DMS53 treated with DMSO at 0.1 percent for 48 hours (cell line): ENCODE measurements around the gene ARHGAP4.
A peak's percentile ranks its signal among the peaks of the same experiment; 100 is the strongest.

Experiments used
- DNase-seq: peaks from one replicate; lab custom pipeline; 2025; ENCODE audit not compliant: unreplicated experiment; lab: John Stamatoyannopoulos, UW

The ARHGAP4 gene

DNA sequence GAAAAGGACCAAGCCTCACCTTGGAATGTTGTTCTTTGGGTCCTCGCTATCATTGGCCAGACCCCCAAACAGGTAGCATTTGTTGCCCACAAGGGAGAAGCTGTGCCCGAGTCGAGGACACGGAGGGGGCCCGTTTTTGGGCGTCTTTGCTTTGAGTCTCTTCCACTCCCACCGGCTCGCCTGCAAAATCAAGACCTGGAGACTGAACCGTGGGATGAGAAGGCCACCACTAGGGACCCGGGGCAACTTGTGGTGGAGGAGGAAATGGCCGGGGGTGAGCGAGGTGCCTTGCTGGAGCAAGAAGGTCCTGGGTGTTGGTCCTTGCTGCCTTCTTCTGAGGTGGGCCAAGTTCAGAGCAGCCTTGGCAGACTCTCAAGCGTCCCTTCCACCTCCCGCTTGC, 38.0 kb upstream of the ARHGAP4 start:
- DNase-seq, result no peak

DNA sequence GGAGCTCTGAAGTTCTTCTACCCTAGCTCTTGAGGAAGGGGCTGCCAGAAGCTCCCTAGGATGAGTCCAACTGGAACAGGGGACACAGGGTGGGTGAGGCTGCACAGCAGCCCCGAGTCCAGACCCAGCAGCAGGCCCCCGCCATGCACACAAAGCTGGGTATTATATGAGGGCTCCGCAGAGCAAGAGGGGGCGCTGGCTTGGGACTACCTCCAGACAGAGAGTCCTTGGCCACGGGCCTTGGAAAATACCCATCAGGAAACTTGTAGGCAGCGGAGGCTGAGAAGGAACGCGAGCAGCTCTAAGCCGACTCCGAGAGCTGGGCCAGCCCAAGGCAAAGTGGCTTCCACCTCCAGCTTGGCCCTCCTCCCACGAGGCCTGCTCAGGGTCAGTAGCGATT, 37.5 kb upstream of the ARHGAP4 start:
- no peak for DNase-seq

DNA sequence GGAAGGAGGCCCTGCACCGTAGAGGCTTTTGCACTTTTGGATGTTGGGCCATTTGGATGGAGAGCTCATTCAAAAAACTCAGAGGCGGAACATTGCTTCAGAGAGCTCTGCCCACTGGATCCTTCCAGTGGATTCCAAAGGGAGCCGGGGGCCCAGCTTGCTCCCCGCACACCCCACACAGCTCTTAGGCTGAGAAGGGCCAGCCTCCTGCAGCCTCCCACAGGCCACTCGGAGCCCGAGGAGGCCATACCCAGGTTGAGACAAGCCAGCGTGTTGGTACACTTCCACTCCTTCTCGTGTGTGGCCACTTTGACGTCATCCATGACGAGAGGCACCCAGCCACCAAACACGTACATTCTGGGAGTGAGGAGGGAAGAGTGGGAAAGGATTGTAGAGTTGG, 35.2 kb upstream of the ARHGAP4 start:
- DNase-seq, result no peak

DNA sequence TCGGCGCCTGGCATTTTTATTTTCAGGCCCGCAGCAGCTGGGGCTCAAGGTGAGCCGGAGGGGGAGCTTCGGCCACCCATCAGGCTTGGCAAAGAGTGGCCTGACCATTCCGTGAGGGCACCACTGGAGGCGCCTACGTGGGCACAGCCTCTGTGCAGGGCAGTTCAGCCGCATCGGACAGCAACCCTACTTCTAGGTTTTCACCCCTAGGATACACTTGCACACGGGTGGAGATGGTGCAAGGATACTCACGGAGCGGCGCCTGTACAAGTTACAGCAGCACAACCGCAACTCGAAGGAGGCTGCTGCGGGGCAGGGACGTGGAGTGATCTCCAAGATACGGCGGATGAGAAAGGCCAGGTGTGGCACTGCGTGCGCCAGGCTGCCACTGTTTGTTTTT, 34.7 kb upstream of the ARHGAP4 start:
- DNase-seq, result no peak

DNA sequence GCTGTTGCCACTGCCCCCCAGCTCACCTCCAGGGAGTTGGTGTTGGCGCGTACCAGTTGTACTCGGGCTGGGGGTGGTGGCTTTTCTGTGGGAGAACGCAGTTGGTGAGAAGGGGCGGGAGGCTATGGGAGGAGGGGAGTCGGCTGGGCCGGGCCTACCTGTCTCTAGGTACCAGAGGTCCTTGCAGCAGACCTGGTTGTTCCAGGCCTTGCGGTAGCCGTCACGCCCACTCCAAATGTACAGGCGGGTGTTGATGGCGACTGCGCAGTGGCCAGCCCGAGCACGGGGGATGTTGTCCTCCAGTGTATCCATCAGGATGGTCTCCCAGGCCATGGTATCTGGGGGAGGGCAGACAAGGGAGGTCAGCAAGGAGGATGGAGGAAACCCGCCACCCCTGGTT, 34.0 kb upstream of the ARHGAP4 start:
- no peak for DNase-seq

DNA sequence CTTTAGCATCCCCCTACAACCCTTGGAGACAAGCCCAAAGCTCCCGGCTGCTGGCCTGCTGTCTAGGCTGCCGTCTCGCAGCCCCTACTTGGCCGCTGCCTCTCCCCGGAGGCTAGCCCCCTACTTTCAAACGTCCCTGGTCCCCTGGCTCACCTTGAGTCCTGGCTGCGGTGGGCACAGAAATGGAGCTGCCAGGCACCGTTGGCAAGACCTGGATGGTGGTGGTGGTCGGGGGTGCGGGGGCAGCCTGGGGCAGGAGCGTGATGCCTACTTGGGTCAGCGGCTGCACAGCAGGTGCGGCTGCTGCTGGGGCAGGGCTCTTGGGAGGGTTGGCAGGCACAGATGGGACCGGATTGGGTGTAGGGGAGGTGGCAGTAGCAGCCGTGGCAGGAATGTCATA, 33.6 kb upstream of the ARHGAP4 start:
- no peak for DNase-seq

DNA sequence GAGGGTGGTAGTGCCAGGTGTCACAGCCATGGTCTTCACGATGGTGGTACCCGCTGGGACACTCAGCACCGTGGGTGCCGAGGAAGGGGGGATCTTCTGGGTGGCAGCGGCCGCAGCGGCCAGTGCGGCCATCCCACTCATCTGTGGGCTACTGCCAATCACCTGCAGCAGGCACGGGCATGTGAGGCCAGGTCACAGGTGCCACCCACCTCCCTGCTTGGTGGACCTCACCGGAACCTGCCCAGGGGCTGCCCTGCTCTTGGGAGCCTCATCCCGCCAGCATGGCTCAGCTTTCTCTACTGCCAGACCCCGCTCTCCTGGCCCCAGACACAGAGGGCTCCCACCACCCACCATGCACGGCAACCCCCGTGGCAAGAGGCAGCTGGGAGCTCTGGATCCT, 32.5 kb upstream of the ARHGAP4 start:
- DNase-seq, result no peak

DNA sequence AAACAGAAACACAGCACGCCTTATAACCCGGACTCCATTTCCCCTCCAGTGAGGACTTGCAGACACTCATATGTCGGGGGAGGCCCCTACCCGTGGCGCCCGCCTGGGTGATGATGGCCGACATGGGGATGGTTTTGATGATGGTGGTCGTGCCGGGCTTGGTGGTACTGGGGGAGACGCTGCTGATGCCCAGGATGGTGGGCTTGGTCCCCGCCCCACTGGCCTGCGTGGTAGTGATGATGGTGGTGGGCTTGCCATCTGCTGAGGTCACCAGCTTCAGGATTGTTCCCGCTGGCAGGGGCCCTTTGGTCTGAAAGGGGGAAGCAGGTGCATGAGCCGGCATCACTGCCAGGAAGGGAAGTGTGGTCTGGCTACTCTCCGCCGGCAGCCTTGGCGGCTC, 31.2 kb upstream of the ARHGAP4 start:
- no peak for DNase-seq

DNA sequence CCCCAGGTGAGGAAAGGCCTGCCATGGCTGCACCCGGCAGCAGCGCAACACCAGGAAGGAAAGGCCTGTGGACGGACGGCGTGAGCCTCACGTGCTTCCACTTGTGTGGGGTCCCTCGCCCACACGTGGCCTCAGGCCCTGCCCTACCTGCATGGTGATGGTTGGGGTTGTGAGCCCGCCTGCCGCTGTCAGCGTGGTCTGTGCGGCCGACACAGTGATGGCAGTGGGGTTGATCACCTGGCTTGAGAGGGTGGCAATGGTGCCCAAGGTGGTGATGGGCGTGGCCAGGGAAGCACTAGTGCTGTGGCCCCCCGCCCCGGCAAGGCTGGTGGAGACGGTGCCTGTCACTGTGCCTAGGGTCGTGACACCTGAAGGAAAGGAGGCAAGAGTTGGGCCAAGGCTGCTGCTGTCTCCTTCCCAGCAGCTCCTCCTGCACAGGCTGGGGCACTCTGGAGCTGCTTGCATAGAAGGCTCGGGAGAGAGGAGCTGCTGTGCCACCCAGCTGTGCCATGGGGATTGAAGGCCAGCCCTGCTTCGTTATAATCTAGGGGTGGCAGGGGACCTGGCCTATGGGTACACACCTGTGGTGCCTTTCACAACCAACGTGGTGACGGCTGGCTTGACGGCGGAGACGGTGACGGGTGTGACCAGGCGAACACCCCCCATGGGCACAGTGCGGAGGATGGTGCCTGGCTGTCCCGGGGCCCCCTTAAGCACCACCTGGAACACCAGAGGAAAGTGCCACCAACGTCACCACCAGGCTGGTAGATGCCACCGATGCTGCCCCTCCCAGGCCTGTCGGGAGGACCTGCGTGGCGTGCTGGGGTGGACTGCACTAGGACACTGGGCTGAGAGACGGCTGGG, 30.2 kb upstream of the ARHGAP4 start:
- DNase-seq, result no peak

DNA sequence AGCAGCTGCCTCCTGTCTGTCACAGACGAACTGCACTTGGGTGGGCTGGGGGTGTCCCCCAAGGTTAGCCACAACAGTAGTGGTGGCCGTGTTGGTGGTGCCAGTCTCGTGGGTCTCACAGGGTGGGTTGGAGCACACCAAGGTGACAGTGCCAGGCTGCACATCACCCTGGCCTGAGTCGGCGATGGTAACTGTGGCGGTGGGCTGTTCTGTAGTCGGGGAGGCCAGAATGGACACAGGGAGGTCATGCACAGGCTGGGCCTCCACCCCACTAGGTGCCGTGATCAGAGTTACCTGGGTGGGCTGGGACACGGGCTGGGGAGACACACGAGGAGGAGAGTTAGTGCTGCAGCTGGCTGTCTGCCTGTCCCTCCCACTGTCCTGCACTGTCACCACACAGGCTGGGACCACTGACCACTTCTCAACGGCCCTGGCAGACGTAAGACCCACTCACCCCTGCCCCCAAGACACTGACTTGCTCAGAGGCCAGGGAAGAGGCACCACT, 29.2 kb upstream of the ARHGAP4 start:
- DNase-seq, result no peak

DNA sequence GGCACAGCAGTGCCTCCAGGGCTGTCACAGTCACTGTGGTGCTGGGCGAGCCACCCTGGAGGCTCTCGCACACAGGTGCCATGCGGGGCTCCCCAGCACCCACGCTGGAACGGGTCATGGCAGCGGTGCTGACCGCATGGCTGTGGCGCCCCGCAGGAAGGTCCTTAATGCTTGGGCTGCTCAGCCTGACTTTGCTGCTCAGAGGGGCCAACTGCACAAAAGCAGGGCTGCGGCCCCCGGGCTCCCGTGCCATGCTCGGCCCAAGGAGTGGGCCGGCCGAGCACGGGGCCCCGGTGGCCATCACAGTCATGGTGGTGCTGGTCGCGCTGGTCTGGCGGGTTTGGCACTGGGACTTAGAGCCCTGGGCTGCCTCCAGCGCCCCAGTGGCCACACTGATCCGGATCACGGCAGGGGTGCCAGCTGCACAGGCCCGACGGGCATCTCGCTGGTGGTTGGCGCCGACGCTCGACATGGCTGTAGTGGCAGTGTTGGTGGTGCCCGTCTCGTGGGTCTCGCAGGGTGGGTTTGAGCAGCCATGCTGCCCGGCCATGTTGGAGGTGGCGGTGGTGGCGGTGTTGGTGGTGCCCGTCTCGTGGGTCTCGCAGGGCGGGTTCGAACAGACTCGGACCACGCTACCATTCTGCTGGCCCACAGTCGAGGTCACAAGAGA, 28.6 kb upstream of the ARHGAP4 start:
- DNase-seq, result no peak

DNA sequence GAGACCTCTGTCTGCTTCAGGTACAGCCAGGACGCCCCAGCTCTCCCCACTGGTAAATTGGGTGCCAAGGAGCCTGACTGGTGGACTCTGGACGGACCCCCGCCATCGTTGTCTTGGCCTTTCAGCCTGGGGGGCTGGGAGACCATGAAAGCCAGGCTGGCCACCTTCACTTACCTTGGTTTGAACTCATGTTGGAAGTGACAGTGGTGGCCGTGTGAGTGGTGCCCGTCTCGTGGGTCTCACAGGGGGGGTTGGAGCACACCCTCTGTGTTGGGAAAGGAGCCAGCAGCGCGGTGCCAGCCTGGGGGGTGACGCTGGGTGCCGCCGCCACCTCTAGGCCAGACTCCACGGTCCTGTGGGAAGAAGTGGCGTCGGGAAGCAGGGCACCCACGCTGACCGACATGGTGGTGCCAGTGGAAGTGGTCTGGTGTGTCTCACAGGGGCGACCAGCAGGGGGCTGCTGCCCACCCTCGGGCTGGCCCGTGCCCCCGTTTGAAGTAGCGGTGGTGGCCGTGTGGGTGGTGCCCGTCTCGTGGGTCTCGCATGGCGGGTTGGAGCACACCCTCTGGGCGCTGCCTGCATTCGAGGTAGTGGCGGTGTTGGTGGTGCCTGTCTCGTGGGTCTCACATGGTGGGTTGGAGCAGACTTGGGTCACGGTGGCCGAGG, 28.0 kb upstream of the ARHGAP4 start:
- no peak for DNase-seq

DNA sequence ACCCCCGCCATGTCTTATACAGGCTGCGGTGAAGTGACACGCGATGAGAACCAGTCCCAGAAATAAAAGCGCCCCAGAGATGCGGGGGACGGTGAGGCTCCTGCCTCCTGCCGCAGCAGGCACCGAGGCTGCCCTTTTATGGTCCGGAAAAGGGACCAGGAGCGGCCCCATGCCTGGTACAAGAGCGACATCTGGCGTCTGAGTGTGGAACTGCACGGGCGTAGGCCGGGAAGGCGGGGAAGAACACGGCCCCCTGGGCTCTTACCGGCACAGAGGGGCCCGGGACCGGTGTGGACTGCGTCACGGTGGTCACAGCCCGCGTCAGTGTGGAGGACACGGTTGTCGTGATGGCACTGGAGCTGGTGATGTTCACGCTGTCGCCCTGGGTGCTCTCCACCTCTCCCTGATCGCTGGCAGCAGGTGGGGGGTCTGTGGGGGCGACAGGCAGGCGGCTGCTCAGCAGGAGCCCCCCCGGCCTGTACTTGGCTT, 27.3 kb upstream of the ARHGAP4 start:
- DNase-seq, result no peak

DNA sequence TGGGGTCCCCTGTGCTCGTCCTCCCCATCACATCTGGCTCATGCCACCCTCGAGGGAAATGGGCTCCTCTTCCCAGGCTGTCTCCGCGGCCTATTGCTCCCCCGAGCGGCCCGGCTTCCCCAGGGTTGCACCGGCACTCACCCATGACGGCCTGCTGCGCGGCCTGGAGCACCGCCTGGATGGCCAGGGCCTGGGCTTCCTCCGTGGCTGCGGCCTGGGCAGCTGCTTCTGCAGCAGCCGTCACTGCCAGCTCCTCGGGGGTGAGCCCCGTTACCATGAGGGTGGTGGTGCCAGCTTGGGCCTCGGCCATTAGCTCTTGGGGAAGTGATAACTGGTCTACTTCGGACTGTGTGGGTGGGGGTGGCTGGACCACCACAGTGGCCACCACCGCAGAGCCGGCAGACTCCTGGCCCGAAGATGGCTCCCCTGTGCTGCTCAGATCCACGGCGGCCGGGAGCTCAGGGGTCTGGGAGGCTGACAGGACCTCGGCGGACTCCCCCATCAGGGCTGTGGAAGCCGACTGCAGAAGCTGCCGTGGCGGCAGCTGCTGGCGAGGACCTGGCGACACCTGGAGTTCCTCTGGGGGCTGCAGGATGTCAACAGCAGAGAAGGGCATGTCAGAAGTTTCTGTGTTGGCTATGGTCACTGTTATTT, 26.4 kb upstream of the ARHGAP4 start:
- no peak for DNase-seq

DNA sequence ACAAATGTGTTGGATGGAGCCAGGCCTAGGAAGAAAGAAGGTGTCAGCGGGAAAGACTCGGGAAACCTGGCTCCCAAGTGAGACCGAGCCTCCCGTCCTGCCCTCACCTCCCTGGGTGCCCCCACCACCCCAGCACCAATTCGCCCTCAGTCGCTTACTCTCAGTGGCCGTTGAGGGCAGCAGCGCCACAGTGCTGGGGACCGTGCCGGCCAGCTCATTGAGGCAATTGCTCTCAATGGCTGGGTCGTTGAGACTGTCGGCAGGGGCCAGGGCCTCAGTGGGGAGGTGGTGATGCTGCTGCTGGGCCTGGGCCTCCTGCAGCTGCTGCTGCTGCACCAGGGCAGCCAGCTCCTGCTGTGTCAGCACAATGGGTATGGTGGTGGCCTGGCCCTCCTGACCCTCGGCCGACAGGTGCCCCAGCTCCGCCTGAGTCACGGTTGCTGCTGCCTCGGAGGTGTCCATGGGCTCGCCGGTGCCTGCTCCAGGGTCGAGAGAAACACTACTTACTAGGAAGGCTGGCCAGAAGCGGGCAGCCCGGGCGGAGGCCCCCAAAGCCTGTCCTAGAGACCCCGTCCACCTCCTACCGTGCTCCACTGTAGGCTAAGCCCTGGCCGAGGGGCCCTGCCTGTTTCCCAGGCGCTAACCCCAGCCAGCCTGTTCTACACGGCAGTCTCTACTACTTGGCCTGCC, 25.8 kb upstream of the ARHGAP4 start:
- DNase-seq, result no peak

DNA sequence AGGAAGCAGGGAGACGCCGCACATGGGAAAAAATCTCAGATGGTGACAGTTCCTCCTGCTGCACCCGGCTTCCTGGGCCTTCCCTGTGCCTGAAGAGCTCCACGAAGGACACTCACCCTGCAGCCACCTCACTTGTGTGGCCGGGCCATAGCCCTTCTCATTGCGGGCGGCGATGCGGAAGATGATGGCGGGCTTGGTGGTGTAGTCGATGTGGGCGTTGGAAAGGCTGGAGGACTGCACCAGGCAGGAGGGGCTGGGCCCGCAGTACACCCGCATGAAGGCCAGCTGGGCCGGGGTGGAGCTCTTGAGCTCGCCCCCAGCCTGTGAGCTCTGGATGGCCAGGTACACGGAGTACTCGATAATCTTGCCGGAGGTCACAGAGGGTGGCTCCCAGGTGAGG, 24.1 kb upstream of the ARHGAP4 start:
- no peak for DNase-seq

DNA sequence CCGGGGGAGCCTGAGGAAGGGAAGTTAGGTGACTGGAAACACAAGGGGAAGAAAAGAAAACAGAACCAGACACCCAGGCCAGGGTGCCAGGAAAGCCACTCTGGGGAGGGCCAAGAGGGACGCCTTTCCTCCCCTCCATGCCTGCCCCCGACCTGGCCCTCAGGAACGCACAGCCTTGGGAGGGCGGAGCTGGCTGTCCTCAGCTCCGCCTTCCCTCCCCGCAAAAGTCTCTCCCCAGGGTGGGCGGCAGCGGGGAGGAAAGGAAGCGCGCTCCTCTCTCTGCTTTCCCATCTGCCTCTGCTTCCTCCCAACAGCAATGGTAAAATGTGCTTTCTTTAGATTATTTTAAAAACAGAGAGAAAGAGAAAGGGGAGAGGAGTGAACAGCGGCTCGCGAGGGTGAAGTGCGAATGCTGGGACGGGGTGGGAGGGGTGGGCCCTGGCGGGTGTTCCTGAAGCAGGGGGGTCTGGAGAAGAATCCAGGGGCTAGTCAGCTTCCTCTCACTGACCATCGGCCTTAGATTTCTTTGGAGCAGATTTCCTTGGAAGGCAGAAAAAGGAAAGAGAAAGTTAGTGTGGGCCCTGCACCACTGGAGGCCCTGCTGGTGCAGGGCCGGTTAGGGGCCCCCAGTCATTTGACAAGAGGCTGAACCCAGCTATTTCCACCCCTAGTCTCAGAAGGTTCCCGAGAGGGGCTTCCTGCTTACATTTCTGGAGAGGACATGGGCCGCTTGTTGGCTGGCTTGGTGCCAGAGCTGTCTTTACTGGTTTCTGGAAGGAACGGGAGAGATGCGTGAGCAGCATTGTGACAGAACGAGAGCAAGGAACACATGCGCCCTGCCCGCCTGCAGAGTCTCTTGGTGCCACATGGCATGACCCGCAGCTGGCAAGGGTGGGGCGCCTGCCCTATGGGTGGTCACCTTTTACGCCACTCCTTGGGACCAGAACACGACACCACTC, 23.1 kb upstream of the ARHGAP4 start:
- DNase-seq, result no peak

DNA sequence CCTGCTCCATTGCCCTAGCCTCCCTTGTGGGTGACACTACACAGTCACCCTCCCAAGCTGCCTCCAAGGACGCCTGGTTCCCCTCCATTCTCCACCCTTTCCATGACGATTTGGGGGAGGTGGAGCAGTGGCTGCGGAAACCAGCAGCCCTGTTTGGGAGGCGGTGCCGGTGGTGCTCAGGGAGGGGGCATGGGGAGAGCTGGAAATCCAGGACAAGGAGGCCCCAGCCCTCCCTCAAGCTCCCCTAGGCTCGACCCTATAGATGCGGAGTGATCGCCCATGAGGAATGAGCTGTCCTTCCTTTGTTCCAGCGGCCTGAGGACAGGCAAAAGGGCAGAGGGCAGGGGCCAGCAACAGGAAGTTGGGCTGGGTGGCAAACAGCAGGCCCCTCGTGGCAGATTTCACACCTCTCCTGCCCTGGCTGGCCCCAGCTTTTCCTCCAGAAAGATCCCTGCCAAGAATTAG, 22.0 kb upstream of the ARHGAP4 start:
- DNase-seq, result no peak

DNA sequence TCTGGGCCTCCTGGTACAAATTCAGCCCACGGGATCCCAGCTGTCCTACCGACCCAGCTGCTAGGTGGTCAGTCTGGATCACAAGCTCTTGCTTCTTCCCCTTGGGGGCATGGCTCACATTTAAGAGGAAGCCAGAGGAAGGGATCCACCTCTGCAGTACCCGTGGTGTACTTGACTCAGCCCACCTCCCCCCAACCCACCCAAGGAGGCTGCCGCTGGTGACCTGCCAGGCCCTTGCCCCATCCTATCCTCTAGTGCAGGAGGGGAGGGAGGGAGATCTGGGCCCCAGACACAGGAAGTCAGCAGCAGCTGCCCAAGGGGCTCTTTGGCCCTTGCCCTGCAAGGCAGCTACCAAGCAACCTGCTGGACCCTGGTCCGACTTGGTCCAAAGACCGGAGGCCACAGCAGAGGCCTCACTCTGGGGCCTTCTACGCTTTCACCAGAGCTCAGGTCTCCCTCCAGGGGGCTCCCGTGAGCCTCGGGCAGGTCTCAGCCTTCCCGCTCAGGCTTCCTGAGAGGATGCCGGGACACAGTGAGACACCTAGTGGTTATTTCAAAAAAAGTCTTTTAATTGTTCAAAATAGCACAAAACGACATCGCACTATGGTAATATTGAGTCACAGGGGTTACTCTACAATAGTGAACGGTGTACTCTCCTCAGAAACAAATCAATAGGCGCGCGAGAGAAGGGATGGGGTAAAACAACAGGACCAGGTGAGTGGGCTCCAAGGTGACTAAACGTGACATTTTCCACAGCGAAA, 21.1 kb upstream of the ARHGAP4 start:
- peak; percentile 59 for DNase-seq
